ENCODE measurements around the gene LSP1.

Gene LSP1

GRCh38 chr11:1838077-1838425, 14.8 kb upstream of the LSP1 start:
- no peak for DNase-seq

GRCh38 chr11:1838426-1839144, 14.3 kb upstream of the LSP1 start, which contains the start of gene TNNI2:
TNNI2 (plus strand) TSS chr11:1838981; CDS start chr11:1839697, 716 bp downstream.
- no peak for DNase-seq

DNA sequence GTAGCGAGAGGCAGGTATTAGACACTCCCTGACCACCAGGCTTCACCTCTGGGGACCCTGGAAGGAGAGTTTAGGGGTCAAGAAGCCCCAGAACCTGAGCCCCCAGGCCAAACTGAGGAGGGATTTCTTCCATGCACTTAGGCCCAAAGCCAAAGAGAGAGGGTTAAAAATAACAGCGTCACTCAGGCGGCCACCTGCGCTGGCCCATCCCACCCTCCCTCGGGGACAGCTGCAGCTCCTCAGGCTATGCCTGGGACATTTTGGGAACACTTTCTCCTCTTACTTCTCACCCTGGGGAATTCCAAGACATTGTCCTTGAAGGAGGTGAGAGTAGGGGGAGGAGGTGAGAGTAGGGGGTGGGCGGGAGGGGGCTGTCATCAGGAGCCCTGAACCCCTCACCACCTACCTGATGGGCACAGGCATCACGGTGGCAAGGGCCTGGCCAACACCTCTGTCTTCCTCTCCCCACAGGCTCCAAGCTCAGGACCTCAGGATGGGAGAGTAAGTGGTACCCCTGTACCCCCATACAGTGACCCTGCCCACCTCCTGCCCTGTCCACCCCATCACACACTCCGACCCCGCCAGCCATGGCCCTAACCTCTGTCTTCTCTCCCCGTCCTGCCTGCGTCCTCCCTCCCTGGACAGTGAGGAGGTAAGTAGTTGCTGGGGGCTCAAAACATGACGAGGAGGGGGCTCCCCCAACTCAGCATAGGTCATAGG, 13.5 kb upstream of the LSP1 start:
- no peak for DNase-seq

GRCh38 chr11:1839924-1840779, 12.7 kb upstream of the LSP1 start:
- DNase-seq = no peak

DNA sequence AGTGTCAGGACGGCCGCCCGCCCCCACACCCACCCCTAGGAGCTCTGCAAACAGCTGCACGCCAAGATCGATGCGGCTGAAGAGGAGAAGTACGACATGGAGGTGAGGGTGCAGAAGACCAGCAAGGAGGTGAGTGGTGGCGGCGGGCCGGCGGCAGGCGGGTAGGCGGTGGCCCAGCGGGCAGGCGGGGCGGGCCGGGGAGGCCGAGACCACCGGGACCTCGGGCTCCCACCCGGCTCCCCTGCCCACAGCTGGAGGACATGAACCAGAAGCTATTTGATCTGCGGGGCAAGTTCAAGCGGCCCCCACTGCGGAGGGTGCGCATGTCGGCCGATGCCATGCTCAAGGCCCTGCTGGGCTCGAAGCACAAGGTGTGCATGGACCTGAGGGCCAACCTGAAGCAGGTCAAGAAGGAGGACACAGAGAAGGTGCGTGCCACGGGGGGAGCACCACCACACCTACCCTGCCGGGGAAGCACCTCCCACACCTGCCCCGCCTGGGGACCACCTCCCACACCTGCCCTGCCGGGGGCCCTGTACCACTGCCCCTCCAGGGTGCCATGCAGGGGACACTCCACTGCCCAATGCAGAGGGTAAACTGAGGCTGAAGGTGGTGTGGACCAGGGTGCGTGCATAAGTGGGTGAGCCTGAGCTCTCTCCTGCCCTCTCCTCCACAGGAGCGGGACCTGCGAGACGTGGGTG, 12.0 kb upstream of the LSP1 start:
- no peak for DNase-seq

GRCh38 chr11:1841511-1842148, 11.3 kb upstream of the LSP1 start:
- DNase-seq = no peak

- DNase-seq = no peak
Observed at GRCh38 chr11:1842149-1843097, 10.5 kb upstream of the LSP1 start.

GRCh38 chr11:1843098-1843473, 9.8 kb upstream of the LSP1 start:
- DNase-seq = no peak

DNA sequence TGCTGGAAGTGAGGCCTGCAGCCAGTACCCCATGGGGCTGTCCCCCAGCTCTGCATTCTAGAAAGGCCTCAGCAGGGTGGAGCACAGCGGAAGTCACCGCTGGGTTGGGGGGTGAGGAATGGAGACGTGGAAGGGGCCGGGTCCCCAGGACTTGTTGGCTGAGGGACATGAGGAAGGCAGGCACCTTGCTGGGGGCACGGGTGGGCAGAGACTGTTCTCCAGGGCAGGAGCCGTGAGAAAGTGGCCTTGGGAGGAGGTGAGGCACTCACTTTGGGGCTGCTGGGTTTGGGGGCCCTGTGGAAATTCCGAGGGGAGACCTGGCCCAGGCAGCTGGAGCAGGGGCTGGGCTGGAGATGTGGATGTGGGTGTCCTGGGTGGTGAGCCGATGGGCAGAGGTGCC, 9.1 kb upstream of the LSP1 start:
- DNase-seq = no peak

GRCh38 chr11:1844221-1845094, 8.4 kb upstream of the LSP1 start:
- peak; percentile 34 to 36 for DNase-seq

- DNase-seq = no peak
Observed at GRCh38 chr11:1845095-1845429, 7.8 kb upstream of the LSP1 start.

DNA sequence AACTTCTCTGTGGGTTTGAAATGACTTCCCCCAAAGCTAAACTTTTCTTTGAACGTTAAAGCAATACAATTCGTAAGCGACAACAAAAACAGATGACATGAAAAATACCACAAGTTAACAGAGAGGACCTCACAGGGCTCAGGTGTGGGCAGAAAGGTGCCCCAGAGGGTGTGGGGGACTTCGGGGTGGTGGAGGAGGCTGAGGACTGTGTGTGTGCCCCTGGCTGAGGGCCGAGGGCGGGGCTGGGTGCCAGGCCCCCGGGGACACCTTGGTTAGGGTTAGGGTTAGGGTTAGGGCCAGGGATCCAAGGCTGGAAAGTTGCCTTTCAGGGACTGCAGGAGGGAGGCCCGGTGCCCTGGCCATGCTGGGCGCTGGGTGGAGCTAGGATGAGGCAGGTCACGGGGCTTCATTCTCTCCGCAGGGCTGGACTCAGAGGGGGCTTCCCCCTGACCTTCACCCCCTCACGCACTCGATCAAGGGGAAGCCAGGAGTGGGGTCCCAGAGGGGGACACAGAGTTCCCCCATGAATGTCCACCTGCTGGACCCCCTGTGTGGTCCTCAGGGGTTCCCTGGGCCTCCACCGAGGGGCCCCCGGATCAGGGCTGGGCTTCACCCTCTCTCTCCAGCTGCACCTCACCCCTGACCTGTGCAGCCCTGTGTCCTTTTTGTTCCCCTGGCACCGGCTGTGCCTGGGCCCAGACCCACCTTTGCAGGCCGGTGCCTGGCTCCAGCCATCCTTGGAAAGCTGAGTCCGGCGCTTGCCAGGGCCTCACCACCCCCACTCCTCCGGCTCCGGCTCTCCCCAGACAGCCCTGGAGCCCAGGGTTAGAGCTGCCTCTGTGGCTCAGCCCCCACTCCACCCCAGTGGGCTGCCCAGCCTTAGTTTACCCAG, 7.1 kb upstream of the LSP1 start:
- DNase-seq = no peak

GRCh38 chr11:1846453-1846932, 6.4 kb upstream of the LSP1 start:
- no peak for DNase-seq

GRCh38 chr11:1847006-1847735, 5.7 kb upstream of the LSP1 start:
- no peak for DNase-seq

GRCh38 chr11:1847926-1848639, 4.8 kb upstream of the LSP1 start:
- DNase-seq = no peak

- no peak for DNase-seq
Observed at GRCh38 chr11:1848640-1849430, 4.0 kb upstream of the LSP1 start.
